Urinary bladder (tissue), 4 donors: Measurements from ENCODE around the gene KMT2E. TPM values are rescaled to one million over a fixed set of nuclear protein-coding genes. Genes with fewer than 3 reads are reported as not detected.
"Not testable (repeated sequence)": the region's sequence is repeated elsewhere in the genome, so short reads cannot be mapped to it uniquely, and the experiment has no call there.

ENCODE experiments used
- DNase-seq: peaks from one replicate; pipeline ENCODE4 v3.0.0-alpha.2; 2015; ENCODE audit errors: extremely low spot score
- H3K27ac ChIP-seq: one replicate; pipeline ENCODE4 v1.5.1; 2013; ENCODE audit warnings: low read depth, mild to moderate bottlenecking, moderate library complexity
- H3K36me3 ChIP-seq: one replicate; pipeline ENCODE4 v1.6.1; 2013; ENCODE audit warnings: mild to moderate bottlenecking, moderate library complexity; ENCODE audit not compliant: insufficient read depth
- H3K4me1 ChIP-seq: one replicate; pipeline ENCODE4 v1.6.1; 2013; ENCODE audit warnings: mild to moderate bottlenecking, moderate library complexity; ENCODE audit not compliant: insufficient read depth
- H3K4me3 ChIP-seq: one replicate; pipeline ENCODE4 v1.5.1; 2013; ENCODE audit warnings: low read depth, low read length
- WGBS: extraction: QIAGEN DNeasy Blood & Tissue Kit; methylation state at CpG from one replicate; pipeline ENCODE4 v1.1.7; 2013; 5-methylcytosine and 5-hydroxymethylcytosine counted together
- polyA plus RNA-seq: library from polyadenylated mRNA; stranded (reverse); fragments of 200-250 nt; gene quantifications from one replicate; pipeline ENCODE4 v1.2.3, GENCODE V29; 2013
- total RNA-seq: library from RNA; depleted of rRNA; stranded (reverse); fragments of >200 nt; gene quantifications from one replicate; pipeline ENCODE4 v1.2.3, GENCODE V29; 2014
- donor health status: healthy with polysubstance abuse.
- donor health status: healthy.

Gene KMT2E
- total and polyA plus RNA-seq, 2 donors, result 43.1 to 198 TPM

DNA sequence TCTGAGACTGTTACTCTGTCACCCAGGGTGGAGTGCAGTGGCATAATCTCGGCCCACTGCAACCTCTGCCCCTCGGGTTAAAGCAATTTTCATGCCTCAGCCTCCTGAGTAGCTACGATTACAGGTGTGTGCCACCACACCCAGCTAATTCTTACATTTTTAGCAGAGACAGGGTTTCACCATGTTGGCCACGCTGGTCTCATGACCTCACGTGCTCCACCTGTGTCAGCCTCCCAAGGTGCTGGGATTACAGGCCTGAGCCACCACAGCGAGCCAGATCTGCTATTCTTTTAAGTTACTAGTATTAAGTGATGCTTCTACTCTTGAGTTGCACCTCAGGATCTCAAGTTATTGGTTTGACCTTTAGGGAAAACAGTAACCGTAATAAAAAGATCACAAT, 23.0 kb upstream of the KMT2E start:
- Histone ChIP-seq H3K4me3 (no peak overlapping the region), H3K36me3 (peaks cover 4% of the 10 kb centered on the region), H3K4me1 (peaks cover 1% of the 10 kb centered on the region), H3K27ac (no peak overlapping the region)
- no peak for DNase-seq
- 93% methylated on average over 7 of the region's 7 CpGs for WGBS

DNA sequence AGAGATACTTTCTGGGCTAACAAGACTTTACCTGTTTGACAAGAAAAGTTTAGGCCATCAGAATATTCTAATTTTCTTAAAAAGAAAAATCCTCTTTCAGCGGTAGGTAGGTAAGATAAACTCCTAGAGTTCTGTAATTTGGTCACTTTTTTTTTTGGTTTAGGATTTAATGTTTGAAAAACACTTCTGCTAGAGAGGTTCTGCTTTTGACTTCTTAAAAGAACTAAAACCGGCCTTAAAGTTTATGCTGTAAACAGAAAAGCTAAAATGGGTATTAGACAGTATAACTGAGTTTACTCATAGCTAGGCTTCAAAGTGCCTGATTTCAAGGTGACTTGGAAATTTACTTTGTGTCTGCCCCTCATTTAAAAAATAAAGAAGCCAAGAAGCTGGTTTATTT, 21.7 kb upstream of the KMT2E start:
- H3K36me3 ChIP-seq, result peaks cover 4% of the 10 kb centered on the region
- no peak for DNase-seq
- H3K27ac ChIP-seq, result no peak overlapping the region
- WGBS, result 82% methylated on average over 2 of the region's 2 CpGs
- H3K4me3 ChIP-seq, result no peak overlapping the region
- H3K4me1 ChIP-seq, result peaks cover 3% of the 10 kb centered on the region

DNA sequence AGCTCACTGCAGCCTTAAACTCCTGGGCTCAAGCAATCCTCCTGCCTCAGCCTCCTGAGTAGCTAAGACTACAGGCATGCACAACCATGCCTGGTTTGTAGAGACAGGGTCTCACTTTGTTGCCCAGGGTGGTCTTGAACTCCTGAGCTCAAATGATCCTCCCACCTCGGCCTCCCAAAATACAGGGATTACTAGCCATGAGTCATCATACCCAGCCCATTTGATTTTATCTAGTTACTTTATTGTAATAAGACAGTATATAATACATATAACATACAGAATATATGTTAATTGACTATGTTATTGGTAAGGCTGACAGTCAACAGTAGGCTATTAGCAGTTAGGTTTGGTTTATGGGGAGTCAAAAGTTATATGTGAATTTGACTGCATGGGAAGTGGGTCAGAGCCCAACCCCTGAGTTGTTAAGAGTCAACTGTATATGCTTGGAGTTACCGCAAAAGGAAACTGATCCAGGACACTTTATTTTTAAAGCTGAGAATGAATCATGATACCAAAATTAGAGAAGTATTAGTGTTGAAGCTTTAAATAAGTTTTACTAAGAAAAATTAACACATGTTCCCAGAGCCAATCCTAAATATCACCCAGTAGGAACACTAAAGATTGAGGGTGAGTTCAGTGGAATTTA, 20.7 kb upstream of the KMT2E start:
- WGBS, result 54% methylated on average over 2 of the region's 2 CpGs
- Histone ChIP-seq H3K27ac (no peak overlapping the region), H3K4me1 (peaks cover 3% of the 10 kb centered on the region), H3K4me3 (no peak overlapping the region), H3K36me3 (peaks cover 4% of the 10 kb centered on the region)
- no peak for DNase-seq

DNA sequence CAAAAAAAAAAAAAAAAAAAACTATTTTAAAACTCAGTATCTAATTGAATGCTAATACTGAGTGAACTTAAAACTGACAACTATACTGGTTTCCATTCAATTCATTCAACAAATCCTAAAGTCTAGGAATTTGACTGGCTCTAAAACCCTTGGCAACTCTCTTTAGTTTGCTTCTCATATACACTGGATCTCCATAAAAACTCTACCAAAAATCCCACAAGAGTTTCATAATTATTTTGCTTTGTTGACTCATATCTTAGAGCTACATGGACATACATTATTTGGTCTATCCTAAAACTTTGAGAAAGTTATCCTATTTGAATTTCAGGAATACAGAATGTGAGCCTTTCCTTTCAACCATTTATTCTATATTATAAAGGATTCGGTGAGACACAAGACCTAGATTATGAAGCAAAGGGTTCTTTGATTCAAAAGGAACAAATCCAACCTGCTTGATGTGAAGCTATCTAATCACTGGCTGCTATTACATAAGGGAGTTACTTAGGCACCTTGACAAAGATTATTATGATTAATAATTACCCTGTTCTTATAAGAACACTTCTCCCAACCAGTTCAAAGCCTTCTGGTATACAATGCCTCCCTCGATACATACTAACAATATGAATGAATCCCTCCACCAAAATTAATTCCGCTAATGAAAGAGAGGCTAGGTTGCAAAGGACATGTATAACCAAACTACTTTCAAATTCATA, 15.8 kb upstream of the KMT2E start:
- Histone ChIP-seq H3K27ac (no peak overlapping the region), H3K4me1 (peaks cover 2% of the 10 kb centered on the region), H3K4me3 (no peak overlapping the region), H3K36me3 (peaks cover 4% of the 10 kb centered on the region)
- WGBS, result 96% methylated on average over 3 of the region's 3 CpGs
- no peak for DNase-seq

DNA sequence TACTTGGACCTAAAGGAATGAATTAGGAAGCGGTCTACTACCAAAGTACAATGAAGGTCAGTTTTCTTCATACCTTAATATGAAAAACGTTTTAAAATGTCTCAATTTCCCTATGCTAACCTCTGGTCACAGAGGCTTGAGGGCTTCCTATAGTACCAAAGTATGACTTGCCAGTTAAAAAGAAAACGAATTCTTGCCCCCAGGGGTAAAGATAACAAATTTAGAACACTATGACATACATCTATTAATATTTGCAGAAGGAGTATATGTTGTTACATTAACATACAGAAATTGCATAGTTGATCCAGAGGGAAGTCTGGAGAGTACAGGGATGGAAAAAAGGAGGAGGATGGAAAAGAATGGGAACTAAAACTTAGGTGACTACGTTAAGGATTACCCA, 13.8 kb upstream of the KMT2E start:
- no peak overlapping the region for H3K27ac ChIP-seq

DNA sequence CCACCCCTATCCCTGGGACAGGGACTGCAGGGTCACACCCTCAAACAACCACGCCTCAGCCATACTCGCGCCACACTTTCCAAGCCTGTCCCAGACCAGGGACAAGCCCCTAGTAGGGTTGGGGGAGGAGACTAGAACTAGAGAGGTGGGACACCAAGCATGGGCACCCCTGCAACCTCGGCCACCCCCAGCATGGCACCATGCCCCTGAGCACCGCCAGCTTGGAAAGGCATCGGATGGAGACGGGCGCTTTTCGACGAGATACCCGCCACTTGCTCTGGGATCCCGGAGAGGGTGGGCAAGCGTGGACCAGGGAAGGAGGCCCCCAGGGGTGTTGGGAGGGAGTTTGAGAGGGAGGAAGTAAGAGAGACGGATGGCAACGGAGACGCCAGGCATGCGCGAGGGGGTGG, 13.1 kb upstream of the KMT2E start:
- WGBS, result 92% methylated on average over 18 of the region's 18 CpGs
- no peak overlapping the region for H3K27ac ChIP-seq
- H3K4me1 ChIP-seq, result peaks cover 2% of the 10 kb centered on the region

More for the DNA sequence above, 13.8 kb upstream of the KMT2E start:
- Histone ChIP-seq H3K4me3 (no peak overlapping the region), H3K36me3 (no peaks in the 10 kb centered on the region), H3K4me1 (peaks cover 2% of the 10 kb centered on the region)
- 54% methylated on average over 4 of the region's 4 CpGs for WGBS
- no peak for DNase-seq

DNA sequence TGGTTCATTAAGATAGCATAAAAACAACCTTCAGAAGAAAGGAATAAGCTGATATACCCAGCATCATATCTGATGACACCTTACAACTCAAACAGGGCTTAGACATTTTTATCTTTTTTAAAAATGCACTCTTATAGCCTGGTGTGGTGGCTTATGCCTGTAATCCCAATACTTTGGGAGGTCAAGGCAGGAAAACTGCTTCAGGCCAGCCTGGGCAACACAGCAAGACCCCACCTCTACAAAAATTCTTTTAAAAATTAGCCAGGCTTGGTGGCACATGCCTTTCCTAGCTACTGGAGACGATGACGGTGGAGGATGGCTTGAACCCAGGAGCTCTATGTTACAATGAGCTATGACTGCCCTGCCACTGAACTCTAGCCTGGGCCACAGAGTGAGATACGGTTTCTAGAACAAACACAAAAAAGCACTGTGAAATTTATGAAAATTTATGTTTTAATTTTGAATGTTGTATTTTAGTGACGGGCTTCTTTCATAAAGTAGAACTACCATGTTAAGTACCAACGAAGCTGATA, 12.3 kb upstream of the KMT2E start:
- WGBS, result 82% methylated on average over 5 of the region's 5 CpGs
- H3K36me3 ChIP-seq, result no peaks in the 10 kb centered on the region
- H3K27ac ChIP-seq, result no peak overlapping the region
- H3K4me3 ChIP-seq, result no peak overlapping the region
- no peak for DNase-seq
- no peaks in the 10 kb centered on the region for H3K4me1 ChIP-seq

More for the DNA sequence above, 13.1 kb upstream of the KMT2E start:
- DNase-seq, result no peak
- Histone ChIP-seq H3K36me3 (no peaks in the 10 kb centered on the region), H3K4me3 (no peak overlapping the region)

DNA sequence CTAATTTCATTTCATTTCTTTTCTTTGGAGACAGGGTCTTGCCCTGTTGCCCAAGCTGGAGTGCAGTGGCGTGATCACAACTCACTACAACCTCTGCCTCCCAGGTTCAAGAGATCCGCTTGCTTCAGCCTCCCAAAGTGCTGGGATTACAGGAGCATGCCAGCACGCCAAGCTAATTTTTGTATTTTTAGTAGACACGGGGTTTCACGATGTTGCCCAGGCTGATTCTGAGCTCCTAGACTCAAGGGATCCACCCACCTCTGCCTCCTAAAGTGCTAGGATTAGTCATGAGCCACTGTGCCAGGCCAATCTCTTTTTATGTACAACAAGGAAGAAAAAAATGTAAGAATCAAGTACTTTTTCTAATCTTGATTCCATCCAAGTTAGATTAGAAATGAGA, 10.7 kb upstream of the KMT2E start:
- H3K27ac ChIP-seq, result no peak overlapping the region
- no peaks in the 10 kb centered on the region for H3K4me1 ChIP-seq
- WGBS, result 10% methylated on average over 5 of the region's 5 CpGs
- H3K4me3 ChIP-seq, result no peak overlapping the region
- DNase-seq, result no peak
- no peaks in the 10 kb centered on the region for H3K36me3 ChIP-seq

DNA sequence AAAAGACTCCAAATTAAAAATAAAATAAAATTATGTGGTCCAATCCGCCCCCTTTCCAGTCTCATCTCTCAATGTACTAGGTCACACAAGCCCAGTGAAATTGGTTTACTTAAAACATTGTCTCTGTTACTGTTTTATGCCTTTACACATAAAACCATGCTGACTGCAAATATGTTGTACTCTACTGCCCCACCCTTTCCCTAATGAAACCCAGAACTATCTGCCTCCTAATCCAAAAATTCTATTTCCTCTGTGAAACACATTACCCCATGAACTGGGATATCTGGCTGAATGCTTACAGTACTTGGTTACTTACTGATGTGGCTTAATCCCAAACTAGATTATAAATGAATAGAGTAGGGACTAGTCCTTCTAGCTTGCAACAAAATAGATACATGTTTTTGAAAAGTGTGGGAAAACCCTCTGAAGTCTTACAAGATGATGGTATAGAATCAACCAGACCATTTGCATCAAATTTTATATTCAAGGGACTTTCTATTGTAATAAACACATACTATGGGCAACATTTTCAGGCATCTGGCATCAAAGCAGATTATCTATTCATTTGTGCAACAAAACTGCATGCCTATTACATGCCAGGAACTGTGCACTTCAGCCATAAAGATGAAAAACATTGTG, 10.0 kb upstream of the KMT2E start:
- no peaks in the 10 kb centered on the region for H3K36me3 ChIP-seq
- H3K4me3 ChIP-seq, result no peak overlapping the region
- H3K27ac ChIP-seq, result peak overlapping the region; percentile 23
- H3K4me1 ChIP-seq, result peaks cover 3% of the 10 kb centered on the region
- DNase-seq, result no peak
- WGBS, result 72% methylated on average over 1 of the region's 1 CpG

DNA sequence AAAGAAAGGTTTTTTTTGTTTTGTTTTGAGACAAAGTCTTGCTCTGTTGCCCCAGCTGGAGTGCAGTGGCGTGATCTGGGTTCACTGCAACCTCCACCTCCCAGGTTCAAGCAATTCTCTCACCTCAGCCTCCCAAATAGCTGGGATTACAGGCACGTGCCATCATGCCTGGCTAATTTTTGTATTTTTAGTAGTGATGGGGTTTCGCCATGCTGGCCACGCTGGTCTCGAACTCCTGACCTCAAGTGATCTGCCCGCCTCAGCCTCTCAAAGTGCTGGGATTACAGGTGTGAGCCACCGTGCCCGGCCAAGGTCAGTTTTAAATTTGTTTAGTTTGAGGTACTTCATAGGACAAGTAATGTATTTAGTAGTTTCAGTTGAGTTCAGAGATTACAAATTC, 9.0 kb upstream of the KMT2E start:
- not testable (repeated sequence) for DNase-seq, H3K36me3 ChIP-seq, H3K4me3 ChIP-seq, H3K4me1 ChIP-seq
- peak overlapping the region; percentile 10 for H3K27ac ChIP-seq
- 90% methylated on average over 8 of the region's 8 CpGs for WGBS

DNA sequence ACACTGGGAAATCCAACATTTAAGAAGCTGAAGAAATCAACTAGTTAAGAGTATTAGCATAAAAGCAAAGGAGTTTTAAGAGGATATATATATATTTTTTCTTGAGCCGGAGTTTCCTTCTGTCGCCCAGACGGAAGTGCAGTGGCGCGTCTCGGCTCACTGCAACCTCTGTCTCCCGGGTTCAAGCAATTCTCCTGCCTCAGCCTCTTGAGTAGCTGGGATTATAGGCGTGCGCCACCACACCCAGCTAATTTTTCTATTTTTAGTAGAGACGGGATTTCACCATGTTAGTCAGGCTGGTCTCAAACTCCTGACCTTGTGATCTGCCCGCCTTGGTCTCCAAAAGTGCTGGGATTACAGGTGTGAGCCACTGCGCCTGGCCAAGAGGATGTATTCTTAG, 8.5 kb upstream of the KMT2E start:
- not testable (repeated sequence) for H3K27ac ChIP-seq, H3K4me1 ChIP-seq, H3K36me3 ChIP-seq, H3K4me3 ChIP-seq, DNase-seq
- WGBS, result 94% methylated on average over 12 of the region's 12 CpGs

DNA sequence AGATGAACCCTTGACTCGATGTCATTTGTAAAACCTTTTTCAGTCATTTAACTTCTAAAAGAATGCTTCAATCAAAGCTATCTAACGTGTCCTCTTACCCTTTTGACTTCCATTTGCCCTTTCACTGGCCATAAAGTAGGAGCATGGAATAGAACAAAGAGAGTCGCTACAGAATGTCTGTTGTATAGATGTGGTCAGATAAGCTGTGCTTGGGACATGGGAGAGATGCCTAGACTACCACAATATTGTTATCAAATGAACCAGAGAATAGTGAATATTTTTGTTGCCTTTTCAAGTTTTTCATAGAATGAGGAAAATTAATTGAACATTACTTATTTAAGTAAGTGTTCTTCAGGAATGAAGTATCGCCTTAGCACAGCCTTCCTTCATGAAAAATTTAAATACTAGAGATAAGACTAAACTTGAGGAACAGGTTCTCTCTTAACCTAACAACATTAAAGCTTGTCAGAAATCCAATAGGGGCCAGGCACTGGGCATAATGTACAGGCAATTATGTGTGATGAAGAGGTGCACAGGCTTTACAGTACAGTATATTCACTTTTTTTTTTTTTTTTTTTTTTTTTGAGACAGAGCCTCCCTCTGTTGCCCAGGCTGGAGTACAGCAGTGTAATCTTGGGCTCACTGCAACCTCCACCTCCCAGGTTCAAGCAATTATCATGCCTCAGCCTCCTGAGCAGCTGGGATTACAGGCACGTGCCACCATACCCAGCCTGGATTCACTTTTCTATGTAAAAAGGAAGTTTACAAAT, 7.5 kb upstream of the KMT2E start:
- WGBS, result 39% methylated on average over 5 of the region's 5 CpGs

DNA sequence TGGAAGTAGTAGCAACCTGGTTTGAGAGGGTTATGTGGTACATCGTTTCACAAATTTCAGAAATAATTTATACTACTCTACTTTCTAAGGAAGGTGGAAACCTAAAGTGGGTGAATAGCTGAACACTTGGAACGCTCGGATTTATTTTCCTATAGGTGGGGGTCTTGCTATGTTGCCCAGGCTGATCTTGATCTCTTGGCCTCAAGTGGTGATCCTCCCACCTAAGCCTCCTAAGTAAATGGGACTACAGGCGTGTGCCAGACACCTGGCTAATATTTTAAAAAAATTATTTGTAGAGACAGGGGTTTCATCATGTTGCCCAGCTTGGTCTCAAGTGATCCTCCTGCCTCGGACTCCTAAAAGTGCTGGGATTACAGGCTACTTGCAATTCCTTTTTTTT, 6.7 kb upstream of the KMT2E start:
- Histone ChIP-seq H3K27ac (no peak overlapping the region), H3K4me3 (no peak overlapping the region), H3K36me3 (no peaks in the 10 kb centered on the region), H3K4me1 (peaks cover 3% of the 10 kb centered on the region)
- DNase-seq, result no peak
- 89% methylated on average over 5 of the region's 5 CpGs for WGBS

More for the DNA sequence above, 7.5 kb upstream of the KMT2E start:
- Histone ChIP-seq H3K36me3 (no peaks in the 10 kb centered on the region), H3K4me1 (peaks cover 3% of the 10 kb centered on the region), H3K27ac (no peak overlapping the region), H3K4me3 (no peak overlapping the region)
- no peak for DNase-seq
